Breast epithelium (tissue), 4 donors: ENCODE results near the gene MAP1LC3B2. TPM values are rescaled to one million over a fixed set of nuclear protein-coding genes. Genes with fewer than 3 reads are reported as not detected.

Source experiments
- DNase-seq, 2 donors: peaks; one replicate each; pipeline ENCODE4 v3.0.0-alpha.2; 2019; ENCODE audit warnings: low spot score in 2 of 2
- H3K27ac ChIP-seq, 2 donors: fragments of 200-600 bp; sonication (generic) in 1 of 2; one replicate each; pipeline ENCODE4 v1.5.1; 2016 to 2019; ENCODE audit warnings: mild to moderate bottlenecking in 1 of 2
- H3K27me3 ChIP-seq, 2 donors: fragments of 200-600 bp; sonication (generic) in 1 of 2; one replicate each; pipeline versions ENCODE4 v1.5.1 to v1.6.0; 2017 to 2019; ENCODE audit warnings: control low read depth in 1 of 2, mild to moderate bottlenecking in 1 of 2
- H3K36me3 ChIP-seq: fragments of 200-600 bp; one replicate; pipeline ENCODE4 v1.5.1; 2019
- H3K4me1 ChIP-seq, 2 donors: fragments of 200-600 bp; sonication (generic); one replicate each; pipeline ENCODE4 v1.5.1; 2016 to 2019; ENCODE audit warnings: control low read depth in 1 of 2
- H3K4me3 ChIP-seq, 3 donors: fragments of 200-600 bp; sonication (generic); 1 replicate in 2 of 3; 2 replicates in 1 of 3; pipeline ENCODE4 v1.5.1; 2016 to 2019; ENCODE audit warnings: mild to moderate bottlenecking in 3 of 3, moderate library complexity in 2 of 3
- H3K9me3 ChIP-seq, 2 donors: fragments of 200-600 bp; sonication (generic) in 1 of 2; one replicate each; pipeline ENCODE4 v1.5.1; 2016 to 2019; ENCODE audit warnings: control low read depth in 1 of 2
- CTCF ChIP-seq, 3 donors: fragments of 450-650 bp; IDR thresholded peaks; one replicate each; pipeline ENCODE4 v1.5.1; 2016 to 2017; ENCODE audit warnings: antibody characterized with exemption in 3 of 3, mild to moderate bottlenecking in 3 of 3, moderate library complexity in 3 of 3
- POLR2A ChIP-seq: fragments of 450-650 bp; IDR thresholded peaks from one replicate; pipeline ENCODE4 v1.6.1; 2016; ENCODE audit warnings: antibody characterized with exemption, mild to moderate bottlenecking, moderate library complexity
- POLR2AphosphoS5 ChIP-seq, 3 donors: sonication (generic); formaldehyde crosslinking; IDR thresholded peaks; one replicate each; pipeline ENCODE4 v1.6.1; 2017; ENCODE audit warnings: antibody characterized with exemption in 3 of 3
- intact Hi-C: fragments of 100-400 bp; cut with DNase I; formaldehyde crosslinking; loops from one replicate; pipeline ENCODE4 v1.15.1; 2023; ENCODE audit warnings: low total_unique reads
- total RNA-seq, 3 donors: library from RNA; depleted of rRNA; stranded (reverse); fragments of >200 nt; gene quantifications; one replicate each; pipeline ENCODE4 v1.1.0, GENCODE V29; 2016

Gene MAP1LC3B2
- 1 to 10 TPM in 2 of 3 donors, under 1 TPM in 1; 0.98 to 8.5 (median 1.1) TPM for total RNA-seq

GRCh38 chr12:116559162-116559935 lies at the start of gene MAP1LC3B2:
TSS of gene MAP1LC3B2 (plus strand) at chr12:116559381. CDS start at chr12:116575943, 16,562 bp downstream.
- H3K27me3 ChIP-seq = no peaks in the 10 kb centered on the region
- peak in 1 of 2 donors; percentile 79 for DNase-seq
- TF ChIP-seq POLR2AphosphoS5 (IDR thresholded peaks at IDR 0.05) (peak in 1 of 3 donors; percentile 18), POLR2A (no peak), CTCF (IDR thresholded peaks at IDR 0.05) (no peak)
- peaks cover 3 to 5% of the 10 kb centered on the region in 2 donors for H3K4me1 ChIP-seq
- peak within 1 kb of the TSS in 2 of 3 donors; percentile 13 to 44 for H3K4me3 ChIP-seq
- no peaks in the 10 kb centered on the region for H3K9me3 ChIP-seq
- no peaks in the 10 kb centered on the region for H3K36me3 ChIP-seq
- intact Hi-C loops = no loop called here
- H3K27ac ChIP-seq = peak within 1 kb of the TSS; percentile 87

GRCh38 chr12:116513944-116514343 lies 45.2 kb upstream of the MAP1LC3B2 start:
- H3K27ac ChIP-seq = no peak overlapping the region
- no peaks in the 10 kb centered on the region for H3K4me1 ChIP-seq
- no peaks in the 10 kb centered on the region for H3K9me3 ChIP-seq
- H3K4me3 ChIP-seq = no peak overlapping the region
- no peak for DNase-seq
- no peaks in the 10 kb centered on the region for H3K36me3 ChIP-seq
- H3K27me3 ChIP-seq = no peaks in the 10 kb centered on the region
- TF ChIP-seq POLR2AphosphoS5 (IDR thresholded peaks at IDR 0.05) = no peak
- no peak for TF ChIP-seq CTCF (IDR thresholded peaks at IDR 0.05)
- TF ChIP-seq POLR2A = no peak
- intact Hi-C loops = no loop called here

GRCh38 chr12:116515684-116516083 lies 43.5 kb upstream of the MAP1LC3B2 start:
- no peaks in the 10 kb centered on the region for H3K27me3 ChIP-seq
- no peak overlapping the region for H3K4me3 ChIP-seq
- no peaks in the 10 kb centered on the region for H3K4me1 ChIP-seq
- no peak overlapping the region for H3K27ac ChIP-seq
- no peak for TF ChIP-seq POLR2A
- no peak for TF ChIP-seq CTCF (IDR thresholded peaks at IDR 0.05)
- TF ChIP-seq POLR2AphosphoS5 (IDR thresholded peaks at IDR 0.05) = no peak
- no peak for DNase-seq
- no peaks in the 10 kb centered on the region for H3K9me3 ChIP-seq
- H3K36me3 ChIP-seq = no peaks in the 10 kb centered on the region
- intact Hi-C loops = loop anchor here (5.0 kb wide), 1 partner anchor 577 kb away; no protein-coding TSS in a partner anchor

- Histone ChIP-seq H3K27me3 (no peaks in the 10 kb centered on the region), H3K36me3 (no peaks in the 10 kb centered on the region), H3K4me1 (no peaks in the 10 kb centered on the region), H3K27ac (no peak overlapping the region), H3K4me3 (no peak overlapping the region), H3K9me3 (no peaks in the 10 kb centered on the region)
- no peak for DNase-seq
- TF ChIP-seq POLR2A (no peak), POLR2AphosphoS5 (IDR thresholded peaks at IDR 0.05) (no peak), CTCF (IDR thresholded peaks at IDR 0.05) (no peak)
- intact Hi-C loops = loop anchor here (5.0 kb wide), 1 partner anchor 576 kb away; no protein-coding TSS in a partner anchor
Measured at GRCh38 chr12:116516657-116517056, 42.5 kb upstream of the MAP1LC3B2 start.

GRCh38 chr12:116517431-116518045 lies 41.6 kb upstream of the MAP1LC3B2 start:
- intact Hi-C loops = loop anchor here (5.0 kb wide), 1 partner anchor 575 kb away; no protein-coding TSS in a partner anchor
- H3K27me3 ChIP-seq = no peaks in the 10 kb centered on the region
- no peak for DNase-seq
- H3K36me3 ChIP-seq = no peaks in the 10 kb centered on the region
- H3K4me3 ChIP-seq = no peak overlapping the region
- no peaks in the 10 kb centered on the region for H3K4me1 ChIP-seq
- TF ChIP-seq POLR2AphosphoS5 (IDR thresholded peaks at IDR 0.05) (no peak), POLR2A (no peak), CTCF (IDR thresholded peaks at IDR 0.05) (no peak)
- no peaks in the 10 kb centered on the region for H3K9me3 ChIP-seq
- H3K27ac ChIP-seq = no peak overlapping the region
